Esophagus muscularis mucosa (tissue), 3 donors: ENCODE data around the gene ACKR2.

Experiments
- CTCF ChIP-seq, 3 experiments: fragments of 200-600 bp in 2 of 3; fragments of 450-650 bp in 1 of 3; sonication (generic) in 2 of 3; IDR thresholded peaks; one replicate each; pipeline ENCODE4 v1.5.1; 2017 to 2019; ENCODE audit warnings: antibody characterized with exemption in 3 of 3, mild to moderate bottlenecking in 2 of 3, moderate library complexity in 1 of 3
- EP300 ChIP-seq: sonication (generic); formaldehyde crosslinking; IDR thresholded peaks from one replicate; pipeline ENCODE4 v1.6.1; 2017; ENCODE audit warnings: antibody characterized with exemption

GRCh38 chr3:42830437-42831320 is 21.4 kb downstream of the ACKR2 start:
- no peak for TF ChIP-seq EP300
- TF ChIP-seq CTCF (IDR thresholded peaks at IDR 0.05): peak; percentile 57 to 76 (median 70)
